Measurements from ENCODE around the gene SSR1.

SSR1 gene

DNA sequence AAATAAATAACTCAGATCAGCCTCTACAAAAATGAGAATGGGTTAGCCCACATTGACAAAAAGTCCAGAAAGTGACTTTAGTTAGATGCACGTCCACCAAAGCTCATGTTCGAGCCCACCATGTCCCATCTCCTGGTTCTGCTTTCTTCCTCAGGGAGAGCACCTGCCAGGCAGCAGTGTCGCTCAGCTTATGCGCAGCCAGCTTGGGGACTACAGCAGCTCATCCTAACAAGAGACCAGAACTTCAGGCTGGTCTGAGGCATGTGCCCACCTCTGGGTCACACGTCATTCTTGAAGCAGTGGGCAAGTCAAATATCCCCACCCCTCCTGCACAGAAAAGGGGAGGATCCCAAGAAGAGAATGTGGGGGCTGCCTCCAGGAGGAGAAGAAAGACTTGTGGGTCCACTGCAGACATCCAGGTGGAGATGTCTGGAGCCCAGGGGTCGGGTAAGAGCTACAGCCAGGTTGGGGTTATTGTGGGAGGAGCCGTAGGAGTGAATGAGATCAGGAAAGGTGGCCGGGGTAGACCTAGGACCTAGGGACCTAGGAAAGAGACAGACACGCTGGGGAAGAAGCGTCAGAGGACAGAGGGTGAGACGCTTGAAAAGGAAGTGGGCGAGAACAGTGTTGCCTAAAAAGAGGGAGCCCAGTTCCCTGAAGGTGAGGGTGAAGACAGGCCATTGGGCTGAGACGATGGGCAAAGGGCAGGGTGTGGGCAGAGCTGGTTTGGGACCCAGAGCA lies 52.5 kb downstream of the SSR1 start:
- Histone ChIP-seq H3K4me3 (replicated peaks; ENCODE audit: insufficient read depth, low read length) (peak overlapping the region; percentile 47), H3K27me3 (ENCODE audit: insufficient read depth, poor library complexity, severe bottlenecking) (no peaks in the 10 kb centered on the region), H3K27ac (replicated peaks) (peak overlapping the region; percentile 59)
- TF ChIP-seq POLR2AphosphoS5 (IDR thresholded peaks at IDR 0.05; ENCODE audit: low read depth) (no peak), SPI1 (IDR thresholded peaks at IDR 0.05; ENCODE audit: borderline replicate concordance, low read depth) (peak; percentile 39; the same call in 1 of the 2 replicates), GABPA (IDR thresholded peaks at IDR 0.05; ENCODE audit: low read depth) (no peak)
- TF ChIP-seq, protein P1, sequence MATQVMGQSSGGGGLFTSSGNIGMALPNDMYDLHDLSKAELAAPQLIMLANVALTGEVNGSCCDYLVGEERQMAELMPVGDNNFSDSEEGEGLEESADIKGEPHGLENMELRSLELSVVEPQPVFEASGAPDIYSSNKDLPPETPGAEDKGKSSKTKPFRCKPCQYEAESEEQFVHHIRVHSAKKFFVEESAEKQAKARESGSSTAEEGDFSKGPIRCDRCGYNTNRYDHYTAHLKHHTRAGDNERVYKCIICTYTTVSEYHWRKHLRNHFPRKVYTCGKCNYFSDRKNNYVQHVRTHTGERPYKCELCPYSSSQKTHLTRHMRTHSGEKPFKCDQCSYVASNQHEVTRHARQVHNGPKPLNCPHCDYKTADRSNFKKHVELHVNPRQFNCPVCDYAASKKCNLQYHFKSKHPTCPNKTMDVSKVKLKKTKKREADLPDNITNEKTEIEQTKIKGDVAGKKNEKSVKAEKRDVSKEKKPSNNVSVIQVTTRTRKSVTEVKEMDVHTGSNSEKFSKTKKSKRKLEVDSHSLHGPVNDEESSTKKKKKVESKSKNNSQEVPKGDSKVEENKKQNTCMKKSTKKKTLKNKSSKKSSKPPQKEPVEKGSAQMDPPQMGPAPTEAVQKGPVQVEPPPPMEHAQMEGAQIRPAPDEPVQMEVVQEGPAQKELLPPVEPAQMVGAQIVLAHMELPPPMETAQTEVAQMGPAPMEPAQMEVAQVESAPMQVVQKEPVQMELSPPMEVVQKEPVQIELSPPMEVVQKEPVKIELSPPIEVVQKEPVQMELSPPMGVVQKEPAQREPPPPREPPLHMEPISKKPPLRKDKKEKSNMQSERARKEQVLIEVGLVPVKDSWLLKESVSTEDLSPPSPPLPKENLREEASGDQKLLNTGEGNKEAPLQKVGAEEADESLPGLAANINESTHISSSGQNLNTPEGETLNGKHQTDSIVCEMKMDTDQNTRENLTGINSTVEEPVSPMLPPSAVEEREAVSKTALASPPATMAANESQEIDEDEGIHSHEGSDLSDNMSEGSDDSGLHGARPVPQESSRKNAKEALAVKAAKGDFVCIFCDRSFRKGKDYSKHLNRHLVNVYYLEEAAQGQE (IDR thresholded peaks at IDR 0.05; ENCODE audit: insufficient replicate concordance, low read depth): no peak
- TF ChIP-seq, protein P2, sequence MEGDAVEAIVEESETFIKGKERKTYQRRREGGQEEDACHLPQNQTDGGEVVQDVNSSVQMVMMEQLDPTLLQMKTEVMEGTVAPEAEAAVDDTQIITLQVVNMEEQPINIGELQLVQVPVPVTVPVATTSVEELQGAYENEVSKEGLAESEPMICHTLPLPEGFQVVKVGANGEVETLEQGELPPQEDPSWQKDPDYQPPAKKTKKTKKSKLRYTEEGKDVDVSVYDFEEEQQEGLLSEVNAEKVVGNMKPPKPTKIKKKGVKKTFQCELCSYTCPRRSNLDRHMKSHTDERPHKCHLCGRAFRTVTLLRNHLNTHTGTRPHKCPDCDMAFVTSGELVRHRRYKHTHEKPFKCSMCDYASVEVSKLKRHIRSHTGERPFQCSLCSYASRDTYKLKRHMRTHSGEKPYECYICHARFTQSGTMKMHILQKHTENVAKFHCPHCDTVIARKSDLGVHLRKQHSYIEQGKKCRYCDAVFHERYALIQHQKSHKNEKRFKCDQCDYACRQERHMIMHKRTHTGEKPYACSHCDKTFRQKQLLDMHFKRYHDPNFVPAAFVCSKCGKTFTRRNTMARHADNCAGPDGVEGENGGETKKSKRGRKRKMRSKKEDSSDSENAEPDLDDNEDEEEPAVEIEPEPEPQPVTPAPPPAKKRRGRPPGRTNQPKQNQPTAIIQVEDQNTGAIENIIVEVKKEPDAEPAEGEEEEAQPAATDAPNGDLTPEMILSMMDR (IDR thresholded peaks at IDR 0.05; ENCODE audit: insufficient read depth, low read length): no peak
- no peak for DNase-seq (ENCODE audit: low read depth in 1 of 2, low spot score in 1 of 2)

DNA sequence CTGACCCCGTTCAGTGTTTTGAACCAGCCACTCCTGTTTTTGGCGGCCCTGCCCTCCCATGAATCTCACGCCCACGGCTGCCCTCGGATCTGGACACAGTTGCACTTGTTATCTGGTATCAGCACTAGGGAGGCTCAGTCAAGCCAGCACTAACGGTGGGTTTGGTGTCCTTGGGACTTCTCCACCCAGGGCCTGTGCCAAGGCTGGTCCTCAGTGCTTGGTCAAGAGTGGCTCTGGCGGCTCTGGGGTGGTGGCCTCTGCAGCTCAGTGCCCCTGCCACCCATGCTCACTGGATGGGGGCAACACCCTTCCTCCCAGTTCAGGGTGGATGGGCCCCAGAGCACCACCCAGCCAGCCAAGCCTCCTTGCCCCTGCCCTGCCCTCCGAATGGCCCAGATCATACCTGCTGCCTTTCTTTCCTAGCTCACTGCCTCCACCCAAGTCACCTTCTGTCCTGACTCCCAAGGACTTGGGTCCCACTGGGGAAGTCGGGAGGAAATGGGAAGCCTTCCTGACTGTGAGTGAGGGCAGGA lies 54.7 kb downstream of the SSR1 start:
- H3K27me3 ChIP-seq (ENCODE audit: insufficient read depth, poor library complexity, severe bottlenecking): no peaks in the 10 kb centered on the region
- no peak for DNase-seq (ENCODE audit: low read depth in 1 of 2, low spot score in 1 of 2)
- TF ChIP-seq, protein P2 (IDR thresholded peaks at IDR 0.05; ENCODE audit: insufficient read depth, low read length): no peak
- TF ChIP-seq, protein P1 (IDR thresholded peaks at IDR 0.05; ENCODE audit: insufficient replicate concordance, low read depth): no peak
- TF ChIP-seq GABPA (IDR thresholded peaks at IDR 0.05; ENCODE audit: low read depth) (no peak), SPI1 (IDR thresholded peaks at IDR 0.05; ENCODE audit: borderline replicate concordance, low read depth) (no peak), POLR2AphosphoS5 (IDR thresholded peaks at IDR 0.05; ENCODE audit: low read depth) (no peak)
- no peak overlapping the region for H3K27ac ChIP-seq (replicated peaks)
- no peak overlapping the region for H3K4me3 ChIP-seq (replicated peaks; ENCODE audit: insufficient read depth, low read length)

DNA sequence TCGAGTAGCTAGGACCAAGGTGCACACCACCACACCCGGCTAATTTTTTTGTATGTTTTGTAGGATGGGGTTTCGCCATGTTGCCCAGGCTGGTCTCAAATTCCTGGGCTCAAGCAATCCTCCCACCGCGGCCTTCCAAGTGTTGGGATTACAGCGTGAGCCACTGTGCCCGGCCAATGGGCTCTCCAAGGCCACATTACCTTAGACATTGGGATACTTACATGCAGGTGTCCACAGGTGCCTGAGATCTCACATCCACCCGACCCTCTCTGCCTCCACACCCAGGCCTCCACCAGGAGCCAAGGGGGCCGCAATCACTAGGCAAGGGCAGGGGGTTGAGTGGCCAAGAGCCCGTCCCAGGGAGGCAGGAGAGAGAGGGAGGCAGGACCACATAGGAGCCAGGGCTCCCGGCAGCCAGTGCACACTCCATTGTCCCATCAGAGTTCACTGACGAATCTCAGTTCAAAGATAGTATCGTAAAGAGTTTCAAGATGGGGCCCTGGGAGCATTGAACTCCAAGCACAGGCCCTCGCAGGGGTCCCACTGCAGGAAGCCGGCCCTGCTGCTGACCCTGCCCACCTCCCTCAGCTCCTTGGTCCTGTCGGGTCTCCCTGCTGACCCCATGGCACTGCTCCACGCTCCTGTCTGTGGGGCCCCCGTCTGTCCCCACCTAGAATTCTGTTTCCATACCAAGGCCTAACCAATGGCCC lies 55.3 kb downstream of the SSR1 start:
- no peak for DNase-seq (ENCODE audit: low read depth in 1 of 2, low spot score in 1 of 2)
- H3K27ac ChIP-seq (replicated peaks): no peak overlapping the region
- no peaks in the 10 kb centered on the region for H3K27me3 ChIP-seq (ENCODE audit: insufficient read depth, poor library complexity, severe bottlenecking)
- H3K4me3 ChIP-seq (replicated peaks; ENCODE audit: insufficient read depth, low read length): no peak overlapping the region
- TF ChIP-seq, protein P2 (IDR thresholded peaks at IDR 0.05; ENCODE audit: insufficient read depth, low read length): no peak

Measured in HL-60 (cell line).